HG03571 (cell line): ENCODE data around the gene CKAP2L.

Source experiments
- ATAC-seq: cut with Tn5 transposase; IDR thresholded peaks from one replicate; pipeline ENCODE4 v1.9.1; 2021; ENCODE audit not compliant: unreplicated experiment

CKAP2L gene

DNA sequence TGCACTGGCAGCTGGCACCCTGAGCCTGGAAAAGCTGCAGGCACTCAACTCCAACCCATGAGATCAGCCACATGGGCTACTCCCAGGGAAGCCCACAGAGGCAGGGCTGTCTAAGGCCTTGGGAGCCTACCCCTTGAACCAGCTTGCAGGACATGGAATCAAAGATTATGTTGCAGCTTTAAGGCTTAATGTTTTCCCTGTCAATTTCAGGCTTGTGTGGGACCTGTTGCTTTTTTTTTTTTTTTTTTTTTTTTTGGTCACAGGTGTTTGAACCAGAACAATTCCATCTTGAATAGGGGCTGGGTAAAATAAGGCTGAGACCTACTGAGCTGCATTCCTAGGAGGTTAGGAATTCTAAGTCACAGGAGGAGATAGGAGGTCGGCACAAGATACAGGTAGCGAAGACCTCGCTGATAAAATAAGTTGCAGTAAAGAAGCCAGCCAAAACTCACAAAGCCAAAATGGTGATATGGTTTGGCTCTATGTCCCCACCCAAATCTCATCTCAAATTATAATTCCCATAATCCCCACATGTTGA is 27.4 kb upstream of the CKAP2L start:
- no peak for ATAC-seq

DNA sequence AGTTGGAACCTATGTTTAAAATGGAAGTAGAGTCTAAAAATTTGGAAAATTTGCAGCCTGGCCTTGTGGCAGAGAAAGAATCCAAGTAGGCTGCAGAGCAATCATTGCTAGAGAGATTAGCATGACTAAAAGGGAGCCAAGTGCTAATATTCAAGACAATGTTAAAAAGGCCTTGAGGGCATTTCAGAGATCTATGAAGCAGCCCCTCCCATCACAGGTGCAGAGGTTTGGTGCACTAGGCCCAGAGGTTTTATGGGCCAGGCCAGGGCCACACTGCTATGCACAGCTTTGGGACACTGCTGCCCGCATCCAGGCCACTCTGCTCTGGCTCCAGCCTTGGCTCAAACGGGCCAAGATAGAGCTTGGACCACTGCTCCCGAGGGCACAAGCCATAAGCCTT is 26.6 kb upstream of the CKAP2L start:
- no peak for ATAC-seq

DNA sequence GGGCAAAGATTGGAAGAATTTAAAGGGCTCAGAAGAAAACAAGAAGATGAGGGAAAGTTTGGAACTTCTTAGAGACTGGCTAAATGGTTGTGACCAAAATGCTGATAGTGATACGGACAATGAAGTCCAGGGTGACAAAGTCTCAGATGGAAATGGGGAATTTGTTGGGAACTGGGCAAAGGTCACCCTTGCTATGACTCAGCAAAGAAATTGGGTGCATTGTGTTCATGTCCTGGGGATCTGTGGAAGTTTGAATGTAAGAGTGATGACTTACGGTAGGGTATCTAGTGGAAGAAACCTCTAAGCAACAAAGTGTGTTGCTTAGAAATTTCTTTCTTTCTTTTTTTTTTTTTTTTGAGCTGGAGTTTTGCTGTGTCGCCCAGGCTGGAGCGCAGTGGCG is 25.9 kb upstream of the CKAP2L start:
- no peak for ATAC-seq

- ATAC-seq: no peak
Observed at GRCh38 chr2:112789186-112789585, 24.8 kb upstream of the CKAP2L start.

DNA sequence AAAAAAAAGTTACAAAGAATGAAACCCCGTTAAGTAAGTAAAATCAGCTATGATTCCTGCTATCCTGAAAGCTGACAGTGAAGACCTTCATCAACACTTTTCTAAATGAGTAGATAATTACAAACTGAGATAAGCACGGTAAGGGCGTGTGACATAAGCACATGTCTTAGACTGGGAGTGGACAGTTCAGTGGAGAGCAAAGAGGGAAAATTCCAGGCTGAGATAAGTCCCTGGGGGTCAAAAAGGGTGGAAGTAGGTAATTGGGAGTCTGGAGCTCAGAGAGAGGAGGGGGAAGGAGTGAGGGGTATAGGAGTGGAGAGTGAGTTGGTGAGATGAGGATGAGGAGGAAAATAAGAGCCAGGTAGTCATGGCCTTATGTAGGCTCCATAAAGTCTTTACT is 24.2 kb upstream of the CKAP2L start:
- ATAC-seq: no peak

- no peak for ATAC-seq
Observed at GRCh38 chr2:112787729-112788393, 23.5 kb upstream of the CKAP2L start.

GRCh38 chr2:112787294-112787693 is 22.9 kb upstream of the CKAP2L start:
- ATAC-seq: no peak

DNA sequence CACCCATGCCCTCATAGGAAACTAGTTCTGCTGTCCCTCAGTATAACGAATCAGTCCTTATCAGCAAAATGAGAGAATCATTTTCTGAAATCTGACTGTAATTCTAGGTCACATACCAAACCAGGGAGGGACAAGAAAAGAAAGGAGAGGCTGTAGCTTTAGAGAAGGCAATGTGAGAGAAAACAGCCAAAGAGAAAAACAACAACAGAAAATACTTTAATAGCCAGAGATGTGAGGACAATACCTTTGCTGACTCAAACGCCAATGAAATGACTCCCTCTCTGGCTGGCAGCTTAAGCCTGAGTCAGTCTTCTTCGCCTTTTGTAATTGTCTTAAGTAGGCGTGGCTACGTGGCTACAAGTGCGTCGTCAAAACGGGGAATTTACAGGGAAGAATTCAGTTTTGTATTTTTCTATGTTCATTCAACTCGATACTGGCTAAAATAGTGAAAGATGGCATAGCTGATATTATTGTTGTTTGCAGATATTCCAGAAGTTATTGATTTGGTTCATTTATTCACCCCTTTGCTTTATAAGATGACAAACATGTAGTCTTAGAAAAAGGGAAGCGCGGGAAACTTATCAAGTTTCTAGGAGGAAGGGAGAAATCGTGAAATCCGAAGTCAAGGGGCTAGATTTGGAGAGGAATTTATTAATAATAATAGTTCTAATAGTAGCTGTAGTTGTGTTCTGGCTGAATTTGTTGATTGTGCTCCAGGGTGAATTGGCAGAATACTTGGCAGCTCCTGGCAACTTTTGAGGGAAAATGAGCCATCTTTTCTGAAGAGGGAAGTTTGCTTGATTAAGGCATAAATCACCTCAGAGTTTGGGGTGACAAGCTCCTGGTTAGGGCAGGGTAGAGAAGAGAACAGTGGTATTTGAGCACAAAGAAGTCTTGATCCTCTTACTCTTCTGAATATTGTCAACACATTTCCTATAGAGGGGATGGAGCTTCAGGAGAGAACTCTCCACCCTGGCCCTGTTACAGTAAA is 20.1 kb upstream of the CKAP2L start, which contains the start of gene IL1A:
TSS of gene IL1A (minus strand) at position 295 of the 991 bp plus-strand sequence. CDS start 723 bp downstream, outside the sequence.
- no peak for ATAC-seq

DNA sequence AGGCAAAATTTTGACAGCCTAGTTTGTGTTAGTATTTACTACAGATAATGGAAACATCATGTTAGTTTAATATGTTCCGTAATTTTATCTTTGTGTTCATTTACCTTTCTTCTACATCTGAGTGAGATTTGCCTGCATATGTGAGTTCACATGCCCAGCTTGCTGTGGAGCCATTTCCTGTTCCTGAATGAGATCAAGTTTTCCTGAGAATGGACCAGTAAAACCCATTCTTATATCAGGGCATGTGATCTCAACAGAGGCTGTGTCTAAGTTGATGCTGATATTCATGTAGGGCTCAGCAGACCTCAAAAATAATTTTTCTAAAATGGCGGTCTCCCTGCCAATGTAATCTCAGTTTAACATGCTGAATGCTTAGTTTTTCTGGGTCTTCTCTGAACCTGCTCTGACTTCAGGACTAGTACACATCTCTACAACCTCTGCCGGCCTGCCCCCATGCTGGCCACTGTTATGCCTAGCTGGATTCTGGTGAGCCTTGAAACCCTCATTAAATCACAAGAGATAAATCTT is 18.8 kb upstream of the CKAP2L start:
- ATAC-seq: no peak

- ATAC-seq: peak; percentile 73
Observed at GRCh38 chr2:112782234-112782799, 17.9 kb upstream of the CKAP2L start.

DNA sequence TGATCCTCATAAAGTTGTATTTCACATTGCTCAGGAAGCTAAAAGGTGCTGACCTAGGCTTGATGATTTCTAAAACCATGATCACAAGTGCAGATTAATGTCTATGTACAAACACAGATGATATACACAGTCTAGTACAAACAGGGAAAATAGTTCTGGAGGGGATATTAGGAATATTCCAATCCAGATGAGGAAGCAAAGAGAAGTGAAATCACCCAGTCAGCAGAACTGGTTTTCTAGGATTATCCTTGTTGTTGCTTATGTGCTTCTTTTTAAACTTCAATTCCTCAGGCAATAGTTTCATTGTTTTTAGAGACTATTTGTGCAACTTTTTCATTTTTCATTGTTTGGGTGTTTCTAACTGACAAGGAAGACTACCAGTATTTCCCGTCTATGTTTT is 15.2 kb upstream of the CKAP2L start:
- ATAC-seq: no peak

GRCh38 chr2:112777036-112777435 is 12.6 kb upstream of the CKAP2L start:
- no peak for ATAC-seq

DNA sequence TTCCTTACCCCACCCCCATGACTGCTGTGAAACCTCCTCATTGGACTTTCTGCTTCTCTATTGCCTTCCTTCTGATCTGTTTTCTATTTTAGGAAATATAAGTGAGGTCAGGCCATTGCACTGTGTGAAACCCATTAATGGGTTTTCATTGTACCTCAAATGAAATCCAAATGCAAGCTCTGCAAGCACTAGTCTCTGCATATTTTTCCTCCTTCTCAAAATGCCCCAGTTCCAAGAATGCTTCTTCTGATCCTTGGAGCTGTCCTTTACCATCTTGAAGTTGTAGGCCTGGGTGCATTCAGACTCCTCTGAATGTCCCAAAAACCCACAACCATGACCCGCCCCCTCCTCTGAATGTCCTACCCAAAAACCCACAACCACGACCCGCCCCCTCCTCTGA is 11.7 kb upstream of the CKAP2L start:
- ATAC-seq: no peak

GRCh38 chr2:112774536-112775285 is 10.3 kb upstream of the CKAP2L start:
- no peak for ATAC-seq

DNA sequence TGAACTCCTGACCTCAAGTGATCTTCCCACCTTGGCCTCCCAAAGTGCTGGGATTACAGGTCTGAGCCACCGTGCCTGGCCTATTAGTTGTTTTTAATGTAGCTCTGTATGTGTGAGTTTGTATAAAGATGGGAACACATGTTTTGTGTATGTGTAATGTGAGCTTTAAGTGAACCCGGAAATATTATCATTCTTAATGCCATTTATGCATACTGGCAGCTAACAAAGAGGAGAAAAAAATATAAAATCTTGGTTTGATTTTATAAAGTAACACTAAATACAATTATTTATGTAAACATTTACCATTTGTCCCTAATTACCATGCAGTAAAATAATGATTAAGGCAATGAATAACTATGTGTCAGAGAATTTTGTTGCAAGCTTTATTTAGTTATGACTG is 9.1 kb upstream of the CKAP2L start:
- no peak for ATAC-seq

- ATAC-seq: no peak
Observed at GRCh38 chr2:112772911-112773475, 8.6 kb upstream of the CKAP2L start.

GRCh38 chr2:112772322-112772721 is 7.9 kb upstream of the CKAP2L start:
- ATAC-seq: no peak

- no peak for ATAC-seq
Observed at GRCh38 chr2:112768432-112768831, 4.0 kb upstream of the CKAP2L start.

GRCh38 chr2:112767693-112768330 is 3.4 kb upstream of the CKAP2L start:
- no peak for ATAC-seq

GRCh38 chr2:112765251-112765650 is 842 bp upstream of the CKAP2L start:
- no peak for ATAC-seq
